ENCODE results near the gene MYO5A.
A peak's percentile ranks its signal among the peaks of the same experiment; 100 is the strongest.

The MYO5A gene

DNA sequence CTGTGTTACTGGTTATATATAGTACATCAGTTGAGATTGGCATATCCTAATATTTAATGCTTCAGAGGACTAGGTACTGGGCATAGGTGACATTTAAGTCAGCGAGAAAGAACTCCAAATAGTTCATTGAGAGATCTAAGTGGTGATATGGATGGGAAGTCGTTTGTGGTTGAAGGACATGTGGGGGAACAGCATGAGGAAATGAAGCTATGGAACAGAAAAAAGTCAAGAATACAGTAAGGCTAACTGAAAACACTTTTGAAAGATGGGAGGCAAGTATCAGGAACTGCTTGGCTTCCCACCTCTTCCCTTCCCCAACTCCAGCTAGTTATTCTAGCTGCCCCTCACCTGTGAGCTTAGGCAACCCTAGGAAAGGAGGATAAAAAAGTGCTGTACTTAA, 3.7 kb upstream of the MYO5A start:
- no peak overlapping the region for H3K27ac ChIP-seq
- TF ChIP-seq, protein P1, sequence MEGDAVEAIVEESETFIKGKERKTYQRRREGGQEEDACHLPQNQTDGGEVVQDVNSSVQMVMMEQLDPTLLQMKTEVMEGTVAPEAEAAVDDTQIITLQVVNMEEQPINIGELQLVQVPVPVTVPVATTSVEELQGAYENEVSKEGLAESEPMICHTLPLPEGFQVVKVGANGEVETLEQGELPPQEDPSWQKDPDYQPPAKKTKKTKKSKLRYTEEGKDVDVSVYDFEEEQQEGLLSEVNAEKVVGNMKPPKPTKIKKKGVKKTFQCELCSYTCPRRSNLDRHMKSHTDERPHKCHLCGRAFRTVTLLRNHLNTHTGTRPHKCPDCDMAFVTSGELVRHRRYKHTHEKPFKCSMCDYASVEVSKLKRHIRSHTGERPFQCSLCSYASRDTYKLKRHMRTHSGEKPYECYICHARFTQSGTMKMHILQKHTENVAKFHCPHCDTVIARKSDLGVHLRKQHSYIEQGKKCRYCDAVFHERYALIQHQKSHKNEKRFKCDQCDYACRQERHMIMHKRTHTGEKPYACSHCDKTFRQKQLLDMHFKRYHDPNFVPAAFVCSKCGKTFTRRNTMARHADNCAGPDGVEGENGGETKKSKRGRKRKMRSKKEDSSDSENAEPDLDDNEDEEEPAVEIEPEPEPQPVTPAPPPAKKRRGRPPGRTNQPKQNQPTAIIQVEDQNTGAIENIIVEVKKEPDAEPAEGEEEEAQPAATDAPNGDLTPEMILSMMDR (conservative IDR thresholded peaks at IDR 0.05), result no peak

DNA sequence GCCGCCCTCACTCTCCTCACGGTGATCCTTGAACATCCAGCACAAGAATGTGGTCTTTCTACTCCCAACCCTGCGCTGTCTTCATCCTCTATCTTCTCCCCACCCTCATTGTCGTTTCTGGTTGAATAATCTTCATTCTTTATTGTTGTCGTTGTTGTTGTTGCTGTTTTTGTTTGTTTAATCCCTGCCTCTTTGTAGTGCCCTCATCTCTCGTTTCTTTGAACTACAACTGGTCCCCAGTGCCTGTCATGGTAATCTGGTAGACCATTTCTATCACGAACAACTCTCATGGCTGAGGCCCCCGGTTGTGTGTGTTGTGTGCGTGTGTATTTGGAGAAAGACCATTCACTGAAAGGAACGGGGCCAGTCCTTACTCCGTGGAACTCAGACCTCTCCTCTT, 1.3 kb upstream of the MYO5A start:
- H3K27ac ChIP-seq, result peak overlapping the region; percentile 68; the same call in 1 of the 2 replicates
- TF ChIP-seq, protein P1 (conservative IDR thresholded peaks at IDR 0.05), result no peak

GRCh38 chr15:52529341-52529924, 753 bp upstream of the MYO5A start:
- peak overlapping the region; percentile 68 for H3K27ac ChIP-seq
- TF ChIP-seq, protein P1 (conservative IDR thresholded peaks at IDR 0.05), result no peak

DNA sequence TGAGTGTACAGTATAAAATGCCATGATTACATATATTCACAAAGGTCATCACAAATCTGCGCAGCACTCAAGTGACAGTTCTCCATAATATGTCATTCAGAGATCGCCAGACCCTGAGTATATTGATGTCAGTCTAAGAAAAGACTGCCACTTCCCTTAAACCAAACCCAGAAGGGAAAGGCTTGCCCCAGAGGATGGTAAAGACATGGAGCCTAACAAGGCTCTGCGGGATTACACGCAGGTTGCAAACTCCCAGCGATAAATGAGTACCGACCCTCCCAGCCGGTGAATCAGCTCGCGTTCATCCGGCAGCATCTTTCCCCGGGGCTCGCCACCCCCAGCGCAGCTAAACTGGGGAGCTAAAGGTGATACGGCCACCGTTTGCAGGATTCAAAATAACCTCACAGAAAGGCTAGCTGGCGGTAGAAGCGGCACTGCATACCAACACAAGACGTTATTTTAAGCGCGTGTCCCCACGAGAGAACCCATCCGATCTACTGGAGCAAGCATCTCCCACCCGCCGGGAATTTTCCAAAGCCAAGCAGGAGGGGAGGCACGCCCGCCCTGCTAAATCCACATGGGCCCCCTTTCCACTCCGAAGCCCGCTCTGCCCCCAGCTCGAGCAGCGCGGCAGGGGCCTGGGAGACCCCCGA, 643 bp downstream of the MYO5A start:
- peak overlapping the region; percentile 68 for H3K27ac ChIP-seq
- TF ChIP-seq, protein P1 (conservative IDR thresholded peaks at IDR 0.05), result no peak

GRCh38 chr15:52527196-52527910, 1.3 kb downstream of the MYO5A start:
- H3K27ac ChIP-seq, result no peak overlapping the region
- TF ChIP-seq, protein P1 (conservative IDR thresholded peaks at IDR 0.05), result no peak

DNA sequence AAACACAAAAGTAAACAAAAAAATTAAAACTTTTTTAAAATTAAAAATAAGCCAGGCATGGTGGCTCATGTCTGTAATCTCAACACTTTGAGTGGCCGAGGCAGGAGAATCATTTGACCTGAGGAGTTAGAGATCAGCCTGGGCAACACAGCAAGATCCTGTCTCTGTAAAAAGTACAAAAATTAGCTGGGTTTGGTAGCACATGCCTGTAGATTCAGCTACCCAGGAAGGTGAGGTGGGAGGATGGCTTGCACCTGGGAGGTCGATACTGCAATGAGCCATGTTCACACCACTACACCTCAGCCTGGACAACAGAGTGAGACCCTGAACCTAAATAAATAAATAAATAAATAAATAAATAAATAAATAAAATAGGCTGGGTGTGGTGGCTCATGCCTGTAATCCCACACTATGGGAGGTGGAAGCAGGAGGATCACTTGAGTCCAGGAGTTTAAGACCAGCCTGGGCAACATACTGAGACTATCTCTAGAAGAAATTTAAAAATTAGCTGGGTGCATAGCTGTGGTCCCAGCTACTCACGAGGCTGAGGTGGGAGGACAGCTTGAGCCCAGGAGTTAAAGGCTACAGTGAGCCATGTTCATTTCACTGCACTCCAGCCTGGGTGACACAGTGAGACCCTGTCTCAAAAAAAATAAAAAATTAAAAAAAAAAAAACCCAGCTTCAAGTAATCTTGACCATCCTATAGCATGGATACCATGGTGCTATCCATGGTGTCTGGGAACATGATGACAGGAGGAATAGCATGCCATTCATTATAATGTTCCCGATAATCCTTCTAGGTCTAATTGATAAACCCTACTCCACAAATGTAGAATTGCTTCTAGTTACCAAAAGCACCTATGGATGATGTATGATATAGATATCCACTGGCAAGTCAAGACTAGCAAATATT, 4.2 kb downstream of the MYO5A start:
- TF ChIP-seq, protein P1 (conservative IDR thresholded peaks at IDR 0.05), result no peak

More for the DNA sequence above, 4.2 kb downstream of the MYO5A start:
- no peak overlapping the region for H3K27ac ChIP-seq
